OCI-LY7 (cell line): ENCODE results near the gene RAB20. TPM values are rescaled to one million over a fixed set of nuclear protein-coding genes. Genes with fewer than 3 reads are reported as not detected.

Experiments
- BruUV-seq: library from RNA; stranded (reverse); fragments of 400-500 nt; replicated peaks from 2 replicates; lab custom pipeline; 2021; lab: Mats Ljungman, UMichigan
- CTCF ChIA-PET: fragments of 300-600 bp; sonication (Branson Sonifier 250); formaldehyde crosslinking; loops from one replicate; lab custom pipeline; 2022; ENCODE audit warnings: antibody characterized with exemption; ENCODE audit not compliant: unreplicated experiment; lab: Charles Lee
- POLR2A ChIA-PET: fragments of 300-600 bp; sonication (Branson Sonifier 250); formaldehyde crosslinking; loops from one replicate; lab custom pipeline; 2022; ENCODE audit warnings: antibody characterized with exemption; lab: Charles Lee
- DNase-seq: peaks from one replicate; pipeline ENCODE4 v3.0.0-alpha.2; 2015; ENCODE audit warnings: low spot score
- H2AFZ ChIP-seq: fragments of 200-600 bp; sonication (generic), shearing (Covaris generic); 2 replicates; pipeline ENCODE4 v1.6.1; 2014; ENCODE audit warnings: mild to moderate bottlenecking, antibody characterized with exemption, low read length, moderate library complexity
- H3K27ac ChIP-seq: fragments of 200-600 bp; sonication (generic); 2 replicates; pipeline ENCODE4 v1.5.1; 2014; ENCODE audit warnings: mixed run types, low read depth, mild to moderate bottlenecking, moderate library complexity, low read length, inconsistent platforms; ENCODE audit not compliant: poor library complexity, severe bottlenecking
- H3K36me3 ChIP-seq: fragments of 200-600 bp; sonication (generic); 2 replicates; pipeline ENCODE4 v1.6.1; 2014; ENCODE audit warnings: mild to moderate bottlenecking, antibody characterized with exemption, low read length, moderate library complexity, mixed read lengths; ENCODE audit not compliant: insufficient read depth
- H3K4me1 ChIP-seq: fragments of 200-600 bp; sonication (generic); 2 replicates; pipeline ENCODE4 v1.5.1; 2014; ENCODE audit warnings: mild to moderate bottlenecking, low read length; ENCODE audit not compliant: insufficient read depth, poor library complexity, severe bottlenecking
- H3K4me2 ChIP-seq: fragments of 200-600 bp; sonication (generic); 2 replicates; pipeline ENCODE4 v1.6.1; 2014; ENCODE audit warnings: mild to moderate bottlenecking, low read length
- H3K4me3 ChIP-seq: fragments of 200-600 bp; sonication (generic); 2 replicates; pipeline ENCODE4 v1.5.1; 2014; ENCODE audit warnings: mild to moderate bottlenecking, low read depth, low read length; ENCODE audit not compliant: poor library complexity, severe bottlenecking
- H3K79me2 ChIP-seq: fragments of 200-600 bp; sonication (generic); 2 replicates; pipeline ENCODE4 v1.6.1; 2016; ENCODE audit warnings: low read depth, mild to moderate bottlenecking, low read length, moderate library complexity, mixed read lengths; ENCODE audit not compliant: insufficient read depth
- H3K9me2 ChIP-seq: fragments of 200-600 bp; sonication (generic); 2 replicates; pipeline ENCODE4 v1.6.1; 2016; ENCODE audit warnings: mild to moderate bottlenecking, low read length, mixed read lengths; ENCODE audit not compliant: insufficient read depth
- H3K9me3 ChIP-seq: fragments of 200-600 bp; sonication (generic); 2 replicates; pipeline ENCODE4 v1.6.1; 2014; ENCODE audit warnings: mild to moderate bottlenecking, mixed run types, low read length, mixed read lengths
- H4K20me1 ChIP-seq: fragments of 200-600 bp; sonication (generic); 2 replicates; pipeline ENCODE4 v1.6.1; 2014; ENCODE audit warnings: mild to moderate bottlenecking, antibody characterized with exemption, low read length, moderate library complexity, mixed read lengths; ENCODE audit not compliant: insufficient read depth
- CTCF ChIP-seq: fragments of 200-600 bp; sonication (generic); conservative IDR thresholded peaks from 2 replicates; pipeline ENCODE4 v1.5.1; 2014; ENCODE audit warnings: mild to moderate bottlenecking, antibody characterized with exemption, low read length, moderate library complexity, mixed read lengths
- EZH2phosphoT487 ChIP-seq: fragments of 200-600 bp; sonication (generic); IDR thresholded peaks from 2 replicates; pipeline ENCODE4 v1.6.1; 2018; ENCODE audit warnings: low read depth, borderline replicate concordance, mild to moderate bottlenecking, mixed run types, antibody characterized with exemption, low read length, moderate library complexity, mixed read lengths
- intact Hi-C: fragments of 100-400 bp; cut with micrococcal nuclease; formaldehyde crosslinking; loops from one replicate; pipeline ENCODE4 v1.10.0; 2022; ENCODE audit not compliant: unreplicated experiment
- total RNA-seq, 2 experiments: library from RNA; depleted of rRNA in 1 of 2; stranded (reverse); fragments of >200 nt in 1 of 2; shearing (Covaris generic) in 1 of 2; gene quantifications; 2 replicates each; pipeline ENCODE4 v1.2.3, GENCODE V29; 2014 to 2022

RAB20 gene
- total RNA-seq, 2 experiments from 2014 or later: not detected

- Histone ChIP-seq H3K79me2 (no peaks in the 10 kb centered on the region), H3K36me3 (no peaks in the 10 kb centered on the region), H3K9me3 (no peaks in the 10 kb centered on the region), H2AFZ (no peak overlapping the region), H4K20me1 (no peaks in the 10 kb centered on the region), H3K4me2 (no peak overlapping the region), H3K4me1 (no peaks in the 10 kb centered on the region), H3K4me3 (no peak overlapping the region), H3K9me2 (no peaks in the 10 kb centered on the region), H3K27ac (no peak overlapping the region)
- TF ChIP-seq EZH2phosphoT487 (no peak), CTCF (no peak)
- DNase-seq: no peak
- BruUV-seq: no TSS peak
- ChIA-PET POLR2A (interaction anchor here (0.7 kb wide), 1 partner anchor 1415 kb away, joined by 3 read pairs; no protein-coding TSS in a partner anchor), CTCF (no interaction called here)
- intact Hi-C loops: no loop called here
Observed at GRCh38 chr13:110516500-110516899, 45.0 kb downstream of the RAB20 start.

- no peak overlapping the region for H3K27ac ChIP-seq
- H3K9me3 ChIP-seq: no peaks in the 10 kb centered on the region
- no peak for TF ChIP-seq EZH2phosphoT487
- no peak for TF ChIP-seq CTCF
- H4K20me1 ChIP-seq: no peaks in the 10 kb centered on the region
- BruUV-seq: no TSS peak
- CTCF ChIA-PET: interaction anchor here (0.6 kb wide), 1 partner anchor 57 kb away, joined by 3 read pairs; no protein-coding TSS in a partner anchor
- POLR2A ChIA-PET: no interaction called here
- no peak overlapping the region for H3K4me3 ChIP-seq
- H3K4me1 ChIP-seq: no peaks in the 10 kb centered on the region
- no peak for DNase-seq
- intact Hi-C loops: no loop called here
- no peaks in the 10 kb centered on the region for H3K79me2 ChIP-seq
- H3K36me3 ChIP-seq: no peaks in the 10 kb centered on the region
- H3K4me2 ChIP-seq: no peak overlapping the region
- no peak overlapping the region for H2AFZ ChIP-seq
- no peaks in the 10 kb centered on the region for H3K9me2 ChIP-seq
Observed at GRCh38 chr13:110512198-110512740, 49.3 kb downstream of the RAB20 start.

- POLR2A ChIA-PET: interaction anchor here (0.7 kb wide), 1 partner anchor 35 kb away, joined by 3 read pairs; no protein-coding TSS in a partner anchor
Observed at GRCh38 chr13:110511509-110512181, 49.9 kb downstream of the RAB20 start.

More at GRCh38 chr13:110511509-110512181, 49.9 kb downstream of the RAB20 start:
- no peak overlapping the region for H2AFZ ChIP-seq
- H3K4me3 ChIP-seq: no peak overlapping the region
- no peaks in the 10 kb centered on the region for H3K36me3 ChIP-seq
- BruUV-seq: no TSS peak
- intact Hi-C loops: no loop called here
- H3K79me2 ChIP-seq: no peaks in the 10 kb centered on the region
- no peak overlapping the region for H3K4me2 ChIP-seq
- DNase-seq: no peak
- no peaks in the 10 kb centered on the region for H3K9me2 ChIP-seq
- no peak overlapping the region for H3K27ac ChIP-seq
- CTCF ChIA-PET: interaction anchor here (0.6 kb wide), 1 partner anchor 56 kb away, joined by 3 read pairs; no protein-coding TSS in a partner anchor
- H3K4me1 ChIP-seq: no peaks in the 10 kb centered on the region
- H4K20me1 ChIP-seq: no peaks in the 10 kb centered on the region
- no peaks in the 10 kb centered on the region for H3K9me3 ChIP-seq
- no peak for TF ChIP-seq EZH2phosphoT487
- no peak for TF ChIP-seq CTCF
